NCI-H748 (cell line): ENCODE results near the gene MT1F.
"Not testable (repeated sequence)": the region's sequence is repeated elsewhere in the genome, so short reads cannot be mapped to it uniquely, and the experiment has no call there.

Experiments
- DNase-seq: peaks from one replicate; lab custom pipeline; 2025; ENCODE audit not compliant: unreplicated experiment; lab: John Stamatoyannopoulos, UW

The MT1F gene

GRCh38 chr16:56643080-56643778, 14.5 kb upstream of the MT1F start:
- DNase-seq, result no peak

DNA sequence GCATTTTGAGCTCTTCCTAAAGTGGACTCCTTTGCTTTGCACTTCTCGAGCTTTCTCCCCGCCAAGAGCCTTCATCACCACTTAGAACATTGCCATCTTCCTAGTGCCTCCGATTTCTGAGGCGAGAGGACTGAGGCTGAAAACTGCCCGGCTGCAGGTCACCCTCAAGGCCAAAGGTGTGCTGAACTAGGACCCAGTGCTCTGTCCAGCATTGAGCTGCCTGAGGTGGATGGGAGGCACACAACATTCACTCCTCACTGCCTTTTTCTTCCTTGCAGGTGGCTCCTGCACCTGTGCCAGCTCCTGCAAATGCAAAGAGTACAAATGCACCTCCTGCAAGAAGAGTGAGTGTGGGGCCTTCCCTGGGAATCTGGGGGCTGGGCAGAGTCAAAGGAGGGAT, 13.9 kb upstream of the MT1F start:
- no peak for DNase-seq

DNA sequence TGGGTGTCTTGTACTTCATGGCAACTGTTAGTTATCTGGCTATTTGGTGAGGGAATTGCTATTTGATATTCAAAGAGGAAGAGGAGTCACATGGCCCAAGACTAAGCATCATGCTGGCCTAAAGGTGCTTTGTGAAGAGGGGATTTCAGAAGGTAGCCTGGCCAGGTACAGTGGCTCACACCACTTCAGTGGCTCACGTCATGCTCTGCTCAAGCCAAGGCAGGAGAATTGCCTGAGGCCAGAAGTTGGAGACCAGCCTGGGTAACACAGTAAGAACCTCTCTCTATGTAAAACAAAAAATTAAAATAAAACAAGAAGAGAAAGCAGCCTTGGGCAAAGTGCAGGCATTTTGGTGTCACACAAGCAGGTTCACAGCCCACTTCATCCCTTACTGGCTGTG, 12.4 kb upstream of the MT1F start:
- DNase-seq, result no peak

- DNase-seq, result no peak
Measured at GRCh38 chr16:56645838-56646237, 11.9 kb upstream of the MT1F start.

GRCh38 chr16:56647641-56648431, 9.9 kb upstream of the MT1F start:
- no peak for DNase-seq

- no peak for DNase-seq
Measured at GRCh38 chr16:56649271-56649670, 8.5 kb upstream of the MT1F start.

GRCh38 chr16:56649820-56650219, 7.9 kb upstream of the MT1F start:
- DNase-seq, result no peak

DNA sequence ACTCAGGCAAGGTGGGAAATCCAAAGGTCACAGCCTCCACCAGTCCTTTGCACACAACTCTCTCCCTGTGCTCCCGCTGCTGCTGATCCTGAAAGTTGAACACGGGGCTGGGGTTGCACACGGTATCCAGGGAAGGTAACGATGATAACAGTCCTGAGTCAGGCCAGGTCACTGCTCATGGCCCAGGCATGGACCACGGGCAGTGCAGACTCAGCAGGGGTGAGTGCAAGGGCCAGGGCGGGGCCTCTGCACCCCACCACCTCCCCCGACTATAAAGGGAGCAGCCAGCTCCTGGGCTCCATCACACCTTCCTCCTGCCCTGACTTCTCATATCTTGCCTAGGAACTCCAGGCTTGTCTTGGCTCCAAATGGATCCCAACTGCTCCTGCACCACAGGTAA, 6.2 kb upstream of the MT1F start, which contains the start of gene MT1B:
MT1B (plus strand) TSS at position 301 of the 400 bp plus-strand sequence; CDS start at position 369, 68 bp downstream.
- DNase-seq, result no peak

DNA sequence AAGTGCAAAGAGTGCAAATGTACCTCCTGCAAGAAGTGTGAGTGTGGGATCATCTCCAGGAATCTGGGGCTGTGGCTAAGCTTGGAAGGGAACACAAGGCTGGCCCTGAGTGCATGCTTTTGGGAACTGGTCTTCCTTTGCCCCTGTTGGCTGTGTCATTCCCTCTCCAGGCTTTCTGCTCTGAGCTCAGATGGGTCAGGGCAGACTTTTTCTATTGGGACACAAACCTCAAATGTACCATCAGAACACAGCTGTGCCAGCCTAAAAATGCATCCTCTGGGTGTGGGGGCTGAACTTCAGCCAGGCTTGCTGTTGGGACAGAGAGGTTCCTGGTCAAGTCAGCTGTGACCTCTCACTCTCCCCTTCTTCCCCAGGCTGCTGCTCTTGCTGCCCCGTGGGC, 5.2 kb upstream of the MT1F start:
- no peak for DNase-seq

DNA sequence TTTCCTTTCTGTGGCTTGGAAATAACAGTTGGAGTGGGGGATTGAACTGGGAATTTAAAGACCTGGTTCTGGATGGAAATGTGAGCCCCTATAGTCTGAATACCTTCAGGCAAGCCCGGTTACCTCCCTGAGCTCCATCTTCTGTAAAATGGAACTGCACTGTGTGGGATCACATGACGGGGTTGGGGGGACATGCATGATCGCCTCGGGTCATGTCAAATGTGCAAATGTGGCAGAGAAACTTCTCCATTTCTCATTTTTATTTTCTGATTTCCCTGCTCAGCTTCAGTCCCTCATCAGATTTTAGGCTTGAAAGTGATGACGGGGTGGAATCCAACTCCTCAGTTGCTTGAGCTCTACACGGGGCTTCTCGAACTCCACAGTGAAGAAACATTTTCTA, 4.5 kb upstream of the MT1F start:
- no peak for DNase-seq

DNA sequence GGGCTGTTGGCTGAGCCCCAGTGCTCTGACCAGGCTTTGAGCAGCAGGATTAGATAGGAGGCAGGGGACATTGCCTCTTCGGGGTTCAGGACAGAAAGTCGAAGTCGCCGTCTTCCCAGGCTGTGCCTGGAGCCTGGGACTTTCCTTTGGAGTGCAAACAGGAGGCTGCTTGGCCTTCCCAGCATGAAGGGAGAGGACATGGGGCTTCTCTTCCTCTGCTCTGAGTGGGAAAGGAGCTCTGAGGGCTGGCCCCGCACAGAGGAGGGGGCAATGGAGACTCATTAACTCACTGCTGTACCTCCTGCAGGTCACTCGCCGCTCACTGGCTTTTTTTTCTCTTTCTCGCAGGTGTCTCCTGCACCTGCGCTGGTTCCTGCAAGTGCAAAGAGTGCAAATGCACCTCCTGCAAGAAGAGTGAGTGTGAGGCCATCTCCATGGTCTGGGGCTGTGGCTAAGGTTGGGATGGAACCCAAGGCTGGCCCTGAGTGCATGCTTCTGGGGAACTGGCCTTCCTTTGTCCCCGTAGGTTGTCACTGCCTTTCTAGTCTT, 642 bp downstream of the MT1F start:
- no peak for DNase-seq

DNA sequence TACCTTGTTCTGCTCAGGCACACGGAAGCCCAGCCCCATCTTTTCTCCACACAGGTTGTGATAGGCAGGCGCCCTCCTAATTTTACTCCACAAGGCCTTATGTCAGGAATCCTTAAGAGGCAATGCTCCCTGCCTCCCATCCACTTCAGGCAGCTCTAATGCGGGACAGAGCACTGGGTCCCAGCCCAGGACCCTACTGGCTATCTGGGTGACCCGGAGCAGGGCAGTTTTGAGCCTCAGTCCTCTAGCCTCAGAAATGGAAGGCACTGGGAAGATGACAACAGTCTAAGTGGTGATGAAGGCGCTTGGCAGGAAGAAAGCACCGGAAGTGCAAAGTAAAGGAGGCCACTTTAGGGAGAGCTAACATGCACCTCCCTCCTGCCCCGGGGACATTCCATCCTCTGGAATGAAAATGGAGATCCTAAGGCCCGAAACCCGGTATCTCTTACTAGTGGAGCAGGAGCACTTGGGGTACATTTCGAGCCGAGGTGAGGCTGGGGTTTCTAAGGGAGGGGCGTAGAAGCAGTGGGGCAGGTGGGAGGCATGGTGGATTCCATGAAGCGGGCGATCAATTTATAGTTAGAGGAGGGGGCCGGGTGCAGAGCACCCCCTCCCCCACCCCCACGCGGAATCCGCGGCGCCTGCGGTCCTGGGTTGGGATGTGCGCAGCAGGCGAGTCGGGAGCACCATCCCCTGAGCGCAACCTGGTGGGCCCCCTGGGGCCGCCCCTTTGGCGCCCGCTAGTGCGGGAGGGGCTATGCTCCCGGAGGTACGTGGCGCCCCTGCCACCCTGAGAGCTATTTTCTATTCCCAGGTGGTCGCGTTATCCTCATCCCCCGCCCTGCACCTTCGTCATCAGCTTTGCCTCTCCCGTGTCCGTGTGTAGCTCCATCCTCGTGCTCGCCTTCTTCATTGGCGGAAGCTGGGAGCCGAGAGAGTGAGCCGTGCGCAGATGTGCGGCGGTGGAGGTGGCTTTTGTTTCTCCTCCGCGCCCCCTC, 4.9 kb downstream of the MT1F start:
- no peak for DNase-seq

DNA sequence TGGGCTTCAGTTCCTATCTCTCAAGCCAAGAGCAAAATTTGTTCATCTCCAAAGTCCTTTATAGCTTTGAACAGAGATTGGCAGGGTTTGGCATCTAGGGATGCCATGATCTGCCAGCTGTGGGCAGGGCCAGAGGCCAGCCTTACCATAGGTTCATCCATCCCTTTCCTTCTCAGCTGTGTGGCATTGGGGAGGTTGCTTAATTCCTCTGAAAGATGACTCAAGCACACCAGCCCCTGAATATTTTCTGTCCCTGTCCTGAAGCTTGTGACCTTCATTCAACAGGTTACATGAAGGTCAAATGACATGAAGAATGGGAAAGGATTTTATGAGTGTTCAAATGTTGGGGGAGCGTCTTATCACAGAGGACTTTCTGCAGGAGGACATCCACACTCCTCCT, 6.7 kb downstream of the MT1F start:
- DNase-seq, result no peak

- DNase-seq, result not testable (repeated sequence)
Measured at GRCh38 chr16:56665286-56666261, 7.8 kb downstream of the MT1F start.

DNA sequence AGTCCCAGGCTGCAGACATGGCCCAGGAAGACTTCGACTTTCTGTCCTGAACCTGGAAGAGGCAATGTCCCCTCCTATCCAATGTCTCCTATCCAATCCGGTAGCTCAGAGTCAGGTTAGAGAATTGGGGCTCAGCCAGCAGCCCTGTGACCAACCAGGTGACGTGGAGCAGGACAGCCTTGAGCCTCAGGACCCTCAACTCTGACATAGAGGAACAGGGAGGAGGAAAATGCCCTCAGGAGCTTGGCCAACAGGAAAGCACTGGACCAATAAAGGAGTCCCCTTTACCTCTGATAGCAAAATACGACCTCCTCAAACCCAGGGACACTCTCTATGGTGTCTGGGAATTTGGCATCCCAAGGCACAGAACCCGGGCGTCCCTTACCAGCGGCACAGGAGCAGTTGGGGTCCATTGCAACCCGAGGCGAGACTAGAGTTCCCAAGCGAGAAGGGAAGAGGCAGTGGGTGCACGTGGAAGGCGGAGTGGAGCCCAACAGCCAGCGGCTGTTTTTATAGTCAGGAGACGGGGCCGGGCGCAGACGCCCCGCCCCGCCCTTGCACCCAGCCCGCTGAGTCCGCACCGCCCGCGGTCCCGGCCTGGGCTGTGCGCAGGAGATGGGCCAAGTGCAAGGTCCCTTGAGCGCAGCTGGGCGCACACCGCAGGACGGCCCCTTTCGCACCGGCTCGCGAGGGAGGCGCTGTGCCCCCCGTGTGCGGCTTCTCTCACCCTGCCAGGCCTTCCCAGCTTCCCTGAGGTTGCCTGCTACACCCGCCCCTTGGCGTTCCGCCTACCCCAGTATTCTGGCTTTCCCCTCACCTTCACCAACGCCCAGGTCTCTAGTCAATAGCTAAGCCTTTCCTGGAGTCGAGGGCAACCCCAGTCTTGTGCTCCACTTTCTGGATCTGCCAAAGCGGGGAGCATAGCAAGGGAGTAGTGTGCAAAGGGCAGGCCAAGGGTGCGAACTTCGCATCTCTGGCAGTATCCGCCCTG, 10.1 kb downstream of the MT1F start, which contains the start of gene MT1G:
MT1G (minus strand) TSS at position 485 of the 991 bp plus-strand sequence; CDS start at position 413, 72 bp downstream.
- no peak for DNase-seq

GRCh38 chr16:56669005-56669839, 11.5 kb downstream of the MT1F start, which contains the start of gene MT1H:
Gene MT1H (plus strand): TSS chr16:56669814. CDS start chr16:56669885, 71 bp downstream.
- no peak for DNase-seq

DNA sequence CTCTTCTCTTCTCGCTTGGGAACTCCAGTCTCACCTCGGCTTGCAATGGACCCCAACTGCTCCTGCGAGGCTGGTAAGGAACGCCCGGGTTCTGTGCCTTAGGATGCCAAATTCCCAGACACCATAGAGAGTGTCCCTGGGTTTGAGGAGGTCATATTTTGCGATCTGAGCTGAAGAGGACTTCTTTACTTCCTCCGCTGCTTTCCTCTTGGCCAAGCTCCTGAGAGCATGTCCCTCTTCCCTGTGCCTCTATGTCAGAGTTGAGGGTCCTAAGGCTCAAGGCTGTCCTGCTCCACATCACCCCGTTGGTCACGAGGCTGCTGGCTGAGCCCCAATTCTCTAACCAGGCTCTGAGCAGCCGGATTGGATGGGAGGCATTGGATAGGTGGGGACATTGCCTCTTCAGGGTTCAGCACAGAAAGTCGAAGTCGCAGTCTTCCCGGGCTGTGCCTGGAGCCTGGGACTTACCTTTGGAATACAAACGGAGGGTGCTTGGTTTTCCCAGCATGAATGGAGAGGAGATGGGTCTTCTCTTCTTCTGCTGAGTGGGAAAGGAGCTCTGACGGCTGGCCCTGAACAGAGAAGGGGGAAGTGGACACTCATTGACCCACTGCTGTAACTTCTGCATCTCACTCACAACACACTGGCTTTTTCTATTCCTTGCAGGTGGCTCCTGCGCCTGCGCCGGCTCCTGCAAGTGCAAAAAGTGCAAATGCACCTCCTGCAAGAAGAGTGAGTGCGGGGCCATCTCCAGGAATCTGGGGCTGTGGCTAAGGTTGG, 12.3 kb downstream of the MT1F start:
- DNase-seq, result no peak
